ENCODE data around the gene MAS1. TPM values are rescaled to one million over a fixed set of nuclear protein-coding genes. Genes with fewer than 3 reads are reported as not detected.

The MAS1 gene
- total RNA-seq, 1 donor from 2014 or later, result not detected

DNA sequence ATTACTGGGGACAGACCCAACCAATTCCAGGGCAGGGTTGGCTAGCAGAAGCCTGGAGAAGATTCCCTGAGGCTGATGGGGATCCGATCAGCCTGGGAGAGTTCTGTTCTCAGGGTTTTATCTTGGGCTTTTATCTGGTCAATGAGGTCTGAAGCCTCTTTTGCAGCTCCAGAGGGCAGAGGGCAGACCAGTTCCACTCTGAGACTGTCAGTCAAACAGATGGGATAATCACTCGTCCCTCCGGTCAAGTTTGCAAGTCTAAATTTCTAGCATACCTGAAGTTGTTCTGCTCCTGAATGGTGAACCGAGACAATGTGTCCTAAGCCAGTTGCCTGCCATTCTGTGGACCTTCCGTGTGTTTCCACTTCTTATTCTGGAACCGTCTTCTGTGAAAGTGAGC is 3.0 kb upstream of the MAS1 start:
- Mint-ChIP-seq H3K27me3 (ENCODE audit: insufficient read depth) (peaks cover 22% of the 10 kb centered on the region), H3K4me3 (no peak overlapping the region), H3K4me1 (ENCODE audit: low read depth) (no peaks in the 10 kb centered on the region), H3K9me3 (no peaks in the 10 kb centered on the region), H3K36me3 (ENCODE audit: low read depth) (no peaks in the 10 kb centered on the region), H3K27ac (no peak overlapping the region)
- DNase-seq (ENCODE audit: low spot score), result no peak
- intact Hi-C loops (cut with micrococcal nuclease), result no loop called here

DNA sequence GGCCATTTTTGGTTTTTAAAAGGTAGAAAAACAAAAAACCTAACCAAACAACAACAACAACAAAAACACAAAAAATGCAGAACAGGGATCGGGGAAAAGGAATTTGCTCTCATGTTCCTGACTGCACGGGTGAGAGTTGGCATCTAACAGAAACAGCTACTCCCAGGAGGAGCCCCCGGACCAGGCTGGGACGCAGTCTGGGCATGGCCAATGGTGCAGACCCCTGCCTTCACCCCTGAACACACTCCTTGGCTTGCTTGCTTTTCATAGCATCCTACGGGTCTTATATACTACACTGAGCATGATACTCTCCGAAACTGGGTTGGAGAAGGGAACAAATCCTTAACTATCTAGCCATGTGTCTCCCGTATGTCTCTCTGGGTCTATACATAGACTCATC is 587 bp upstream of the MAS1 start:
- Mint-ChIP-seq H3K27me3 (ENCODE audit: insufficient read depth) (peaks cover 36% of the 10 kb centered on the region), H3K4me1 (ENCODE audit: low read depth) (no peaks in the 10 kb centered on the region), H3K27ac (no peak overlapping the region), H3K9me3 (no peaks in the 10 kb centered on the region), H3K36me3 (ENCODE audit: low read depth) (no peaks in the 10 kb centered on the region), H3K4me3 (no peak overlapping the region)
- intact Hi-C loops (cut with micrococcal nuclease), result no loop called here
- DNase-seq (ENCODE audit: low spot score), result no peak

DNA sequence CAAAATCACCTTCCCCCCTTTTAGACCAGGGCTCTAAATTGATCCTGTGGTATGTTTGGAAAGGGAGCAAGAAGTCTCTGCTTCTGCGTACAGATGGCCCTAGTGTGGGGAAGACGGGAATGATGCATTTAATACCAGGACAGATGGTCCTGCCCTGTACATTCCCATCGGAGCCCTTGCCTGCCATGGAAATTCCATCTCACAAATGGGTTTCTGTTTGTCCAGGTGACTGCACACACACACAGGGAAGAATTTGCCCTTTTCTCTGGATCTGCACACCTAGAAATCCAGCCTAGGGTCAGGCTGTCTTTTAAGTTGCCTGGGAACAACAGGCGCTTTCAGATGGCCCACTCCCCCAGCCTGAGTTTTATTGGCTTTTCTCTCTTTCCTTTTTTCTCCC is 1.3 kb downstream of the MAS1 start:
- intact Hi-C loops (cut with micrococcal nuclease), result no loop called here
- Mint-ChIP-seq H3K27ac (no peak overlapping the region), H3K36me3 (ENCODE audit: low read depth) (no peaks in the 10 kb centered on the region), H3K4me1 (ENCODE audit: low read depth) (no peaks in the 10 kb centered on the region), H3K9me3 (no peaks in the 10 kb centered on the region), H3K4me3 (no peak overlapping the region), H3K27me3 (ENCODE audit: insufficient read depth) (peaks cover 27% of the 10 kb centered on the region)
- DNase-seq (ENCODE audit: low spot score), result no peak

DNA sequence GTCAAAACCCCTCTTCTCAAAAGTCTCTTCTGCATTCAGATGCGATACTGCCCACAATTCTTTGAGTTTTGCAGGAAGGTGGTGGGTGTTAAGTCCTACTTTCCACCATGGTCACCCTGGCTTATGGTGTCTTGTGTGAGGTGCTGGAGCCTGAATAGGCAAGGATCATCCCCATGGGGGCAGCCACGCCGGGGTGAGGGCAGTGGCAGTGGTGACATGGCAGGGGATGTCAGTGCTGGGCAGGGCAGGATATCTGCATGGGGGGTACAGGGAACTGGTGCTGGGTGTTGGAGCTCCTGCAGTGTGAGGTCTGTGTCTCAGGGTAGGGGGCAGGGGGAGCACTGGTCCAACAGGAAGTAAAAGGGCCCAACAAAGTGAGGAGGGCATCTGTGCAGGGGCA is 2.3 kb downstream of the MAS1 start:
- Mint-ChIP-seq H3K4me1 (ENCODE audit: low read depth) (no peaks in the 10 kb centered on the region), H3K4me3 (no peak overlapping the region), H3K27me3 (ENCODE audit: insufficient read depth) (peaks cover 22% of the 10 kb centered on the region), H3K9me3 (no peaks in the 10 kb centered on the region), H3K36me3 (ENCODE audit: low read depth) (no peaks in the 10 kb centered on the region), H3K27ac (no peak overlapping the region)
- no peak for DNase-seq (ENCODE audit: low spot score)
- intact Hi-C loops (cut with micrococcal nuclease), result no loop called here

DNA sequence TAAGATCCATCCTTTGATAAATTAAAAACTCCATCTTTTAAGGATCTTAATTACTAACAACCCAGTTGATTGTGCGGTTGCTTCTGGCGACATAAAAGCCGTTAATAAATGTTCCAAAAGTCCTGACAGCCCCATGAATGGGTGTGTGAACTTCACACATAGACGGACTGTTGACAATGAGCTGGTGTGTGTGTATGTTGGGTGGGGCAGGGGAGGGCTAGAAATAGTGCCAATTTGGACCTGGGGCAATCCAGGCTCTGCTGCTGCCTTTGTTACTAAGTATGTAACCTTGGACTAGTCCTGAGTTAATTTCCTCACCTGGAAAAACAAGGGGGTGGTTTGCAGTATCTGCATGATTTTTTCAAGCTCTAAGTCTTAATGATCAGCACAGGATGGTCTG is 4.2 kb downstream of the MAS1 start:
- Mint-ChIP-seq H3K36me3 (ENCODE audit: low read depth) (no peaks in the 10 kb centered on the region), H3K4me1 (ENCODE audit: low read depth) (no peaks in the 10 kb centered on the region), H3K27me3 (ENCODE audit: insufficient read depth) (peaks cover 20% of the 10 kb centered on the region), H3K27ac (no peak overlapping the region), H3K4me3 (no peak overlapping the region), H3K9me3 (no peaks in the 10 kb centered on the region)
- no peak for DNase-seq (ENCODE audit: low spot score)
- intact Hi-C loops (cut with micrococcal nuclease), result no loop called here

DNA sequence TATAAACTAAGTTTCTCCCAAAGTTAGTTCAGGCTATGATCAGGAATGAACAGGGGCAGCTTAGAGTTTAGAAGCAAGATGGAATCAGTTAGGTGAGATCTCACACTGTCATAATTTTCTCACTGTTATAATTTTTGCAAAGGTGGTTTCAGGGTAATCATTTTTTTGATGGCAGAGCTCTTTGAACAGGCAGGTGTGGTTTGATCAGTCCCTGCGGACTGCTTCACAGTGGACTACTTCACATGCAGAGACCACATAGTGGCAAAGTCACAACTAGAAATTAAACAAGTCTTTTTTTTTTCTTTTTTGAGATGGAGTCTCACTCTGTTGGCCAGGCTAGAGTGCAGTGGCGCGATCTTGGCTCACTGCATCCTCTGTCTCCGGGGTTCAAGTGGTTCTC is 6.8 kb downstream of the MAS1 start:
- Mint-ChIP-seq H3K4me1 (ENCODE audit: low read depth) (no peaks in the 10 kb centered on the region), H3K36me3 (ENCODE audit: low read depth) (no peaks in the 10 kb centered on the region), H3K27me3 (ENCODE audit: insufficient read depth) (peaks cover 19% of the 10 kb centered on the region), H3K9me3 (no peaks in the 10 kb centered on the region), H3K4me3 (no peak overlapping the region), H3K27ac (no peak overlapping the region)
- no peak for DNase-seq (ENCODE audit: low spot score)
- intact Hi-C loops (cut with micrococcal nuclease), result no loop called here

DNA sequence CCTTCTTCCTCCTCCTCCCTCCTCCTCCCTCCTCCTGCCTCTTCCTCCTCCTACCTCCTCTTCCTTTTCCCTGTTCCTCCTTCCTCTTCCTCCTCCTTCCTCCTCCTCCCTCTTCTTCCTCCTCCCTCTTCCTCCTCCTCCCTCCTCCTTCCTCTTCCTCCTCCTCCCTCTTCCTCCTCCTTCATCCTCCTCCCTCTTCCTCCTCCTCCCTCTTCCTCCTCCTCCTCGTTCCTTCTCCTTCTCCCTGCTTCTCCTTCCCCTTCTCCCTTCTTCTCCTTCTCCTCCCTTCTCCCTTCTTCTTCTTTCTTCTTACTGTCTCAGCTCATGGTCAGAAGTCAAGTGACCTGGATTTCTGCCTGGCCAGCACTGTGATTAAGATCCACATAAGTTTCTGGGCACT is 7.7 kb downstream of the MAS1 start:
- no peaks in the 10 kb centered on the region for H3K4me1 Mint-ChIP-seq (ENCODE audit: low read depth)
- no peak overlapping the region for H3K4me3 Mint-ChIP-seq
- no peak for DNase-seq (ENCODE audit: low spot score)
- no peaks in the 10 kb centered on the region for H3K9me3 Mint-ChIP-seq
- intact Hi-C loops (cut with micrococcal nuclease), result no loop called here
- peaks cover 14% of the 10 kb centered on the region for H3K27me3 Mint-ChIP-seq (ENCODE audit: insufficient read depth)
- H3K27ac Mint-ChIP-seq, result no peak overlapping the region
- no peaks in the 10 kb centered on the region for H3K36me3 Mint-ChIP-seq (ENCODE audit: low read depth)

DNA sequence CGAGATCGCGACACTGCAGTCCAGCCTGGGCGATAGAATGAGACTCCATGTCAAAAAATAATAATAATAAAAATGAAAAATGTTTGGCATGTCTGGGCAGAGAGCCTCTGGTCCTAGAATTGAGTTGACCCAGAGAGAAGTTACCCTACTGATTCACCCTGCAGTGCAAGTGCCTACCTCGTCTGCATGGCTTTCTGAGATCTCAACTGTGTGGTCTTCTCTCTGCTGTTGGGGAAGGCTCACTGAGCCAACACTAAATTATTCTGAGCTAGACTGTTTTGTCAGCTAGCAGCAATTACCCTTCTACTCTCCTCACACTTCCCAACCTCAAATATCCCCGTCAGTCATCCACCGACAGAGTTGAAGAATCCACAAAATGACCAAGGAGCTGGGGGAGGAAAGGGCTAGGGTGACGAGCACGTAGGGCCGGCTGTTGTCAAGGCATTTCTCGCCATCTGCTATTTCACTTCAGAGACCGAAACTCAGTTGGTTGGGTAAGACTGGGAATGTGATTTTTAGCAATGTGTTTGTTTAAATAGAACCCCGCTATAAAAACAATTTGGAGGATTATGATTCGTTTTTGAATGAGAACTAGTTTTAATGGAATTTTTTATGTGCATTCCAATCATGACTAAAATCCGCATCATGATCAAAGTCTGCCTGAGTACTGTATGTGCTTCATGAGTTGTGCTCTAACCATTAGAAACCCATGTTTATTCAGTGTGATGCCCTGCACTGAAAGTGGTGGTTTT is 9.4 kb downstream of the MAS1 start:
- intact Hi-C loops (cut with micrococcal nuclease), result no loop called here
- H3K27me3 Mint-ChIP-seq (ENCODE audit: insufficient read depth), result peaks cover 4% of the 10 kb centered on the region
- H3K36me3 Mint-ChIP-seq (ENCODE audit: low read depth), result no peaks in the 10 kb centered on the region
- no peaks in the 10 kb centered on the region for H3K4me1 Mint-ChIP-seq (ENCODE audit: low read depth)
- H3K9me3 Mint-ChIP-seq, result no peaks in the 10 kb centered on the region
- H3K27ac Mint-ChIP-seq, result no peak overlapping the region
- H3K4me3 Mint-ChIP-seq, result no peak overlapping the region
- DNase-seq (ENCODE audit: low spot score), result no peak

DNA sequence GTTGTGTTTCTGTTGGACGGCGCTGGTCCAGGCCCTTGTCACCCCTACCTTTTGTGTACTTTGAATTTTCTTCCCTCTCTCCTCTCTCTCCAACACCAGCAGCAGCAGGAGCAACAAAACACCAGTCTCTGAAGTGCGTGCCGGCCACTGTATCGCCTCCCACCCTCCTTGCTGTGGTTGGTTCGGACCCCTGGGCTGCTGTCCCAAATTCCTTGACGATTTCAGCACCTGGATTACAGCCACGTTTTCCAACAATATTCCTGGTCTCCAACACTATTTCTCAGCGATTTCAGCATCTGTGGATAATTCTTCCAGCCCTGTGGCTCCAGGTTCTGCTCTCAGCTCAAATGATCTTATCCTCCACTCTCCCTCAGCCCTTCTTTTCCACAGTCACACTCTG is 11.8 kb downstream of the MAS1 start:
- Mint-ChIP-seq H3K27me3 (ENCODE audit: insufficient read depth) (peaks cover 7% of the 10 kb centered on the region), H3K4me1 (ENCODE audit: low read depth) (no peaks in the 10 kb centered on the region), H3K27ac (no peak overlapping the region), H3K9me3 (no peaks in the 10 kb centered on the region), H3K36me3 (ENCODE audit: low read depth) (no peaks in the 10 kb centered on the region), H3K4me3 (no peak overlapping the region)
- intact Hi-C loops (cut with micrococcal nuclease), result no loop called here
- DNase-seq (ENCODE audit: low spot score), result no peak

DNA sequence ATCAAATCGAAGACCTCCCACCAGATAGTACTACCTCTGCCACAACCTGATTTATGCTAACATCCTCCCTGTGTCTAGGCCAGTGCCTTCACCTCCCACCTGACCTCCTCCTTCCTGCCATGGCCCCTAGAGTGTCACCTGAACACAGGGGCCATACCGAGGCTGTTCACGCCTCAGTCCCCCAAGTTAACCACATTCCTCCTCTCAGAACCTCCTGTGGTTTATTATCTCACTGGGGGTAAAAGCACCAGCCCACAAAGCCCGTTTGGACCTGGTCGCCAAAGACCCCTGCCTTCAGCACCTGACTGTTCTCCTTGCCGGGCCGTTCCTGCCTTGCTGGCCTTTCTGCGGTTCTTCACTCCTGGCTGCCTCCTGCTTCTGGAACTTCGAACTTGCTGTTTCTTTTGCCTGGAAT is 13.7 kb downstream of the MAS1 start:
- Mint-ChIP-seq H3K36me3 (ENCODE audit: low read depth) (no peaks in the 10 kb centered on the region), H3K4me3 (no peak overlapping the region), H3K27me3 (ENCODE audit: insufficient read depth) (peaks cover 10% of the 10 kb centered on the region), H3K4me1 (ENCODE audit: low read depth) (no peaks in the 10 kb centered on the region), H3K9me3 (no peaks in the 10 kb centered on the region), H3K27ac (no peak overlapping the region)
- intact Hi-C loops (cut with micrococcal nuclease), result no loop called here
- DNase-seq (ENCODE audit: low spot score), result no peak

DNA sequence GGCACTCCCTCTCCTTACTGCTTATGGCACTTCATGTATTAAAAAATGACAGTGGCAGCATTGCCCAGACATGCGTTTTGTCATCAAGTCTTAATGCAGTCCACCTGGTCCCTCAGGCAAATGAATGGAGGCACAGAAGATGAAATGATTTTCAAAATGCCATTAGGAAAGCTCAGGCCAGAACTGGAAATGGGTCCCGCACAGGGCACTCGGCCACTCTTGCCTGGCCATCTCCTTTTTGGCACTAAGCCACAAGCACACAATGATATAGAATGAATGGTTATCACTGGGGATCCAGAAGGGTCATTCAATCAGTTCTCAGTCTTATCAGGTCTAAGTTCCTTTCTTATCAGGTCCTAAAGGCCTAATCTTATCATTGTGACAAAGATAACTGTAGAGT is 15.6 kb downstream of the MAS1 start:
- intact Hi-C loops (cut with micrococcal nuclease), result no loop called here
- DNase-seq (ENCODE audit: low spot score), result no peak

DNA sequence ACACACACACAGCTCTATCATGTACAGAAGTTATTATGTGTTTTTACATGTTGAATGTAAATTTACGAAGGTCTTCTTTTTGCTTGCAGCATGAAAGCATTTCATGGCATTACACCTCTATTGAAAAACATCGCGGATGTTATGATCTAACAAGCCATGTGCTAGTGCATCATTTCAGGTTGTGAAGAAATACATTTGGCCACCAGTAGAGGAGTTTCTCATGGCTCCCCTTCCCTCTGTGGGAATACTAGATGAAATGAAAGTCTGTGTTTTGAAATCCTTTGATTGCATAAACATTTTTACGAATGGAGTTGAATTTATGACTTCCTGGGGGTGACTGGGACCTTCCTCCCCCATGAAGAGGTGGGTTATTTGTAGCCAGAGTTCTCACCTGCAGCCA is 17.7 kb downstream of the MAS1 start:
- no peaks in the 10 kb centered on the region for H3K9me3 Mint-ChIP-seq
- intact Hi-C loops (cut with micrococcal nuclease), result no loop called here
- H3K4me1 Mint-ChIP-seq (ENCODE audit: low read depth), result peaks cover 3% of the 10 kb centered on the region
- H3K27ac Mint-ChIP-seq, result no peak overlapping the region
- H3K36me3 Mint-ChIP-seq (ENCODE audit: low read depth), result no peaks in the 10 kb centered on the region
- DNase-seq (ENCODE audit: low spot score), result no peak
- H3K4me3 Mint-ChIP-seq, result no peak overlapping the region
- H3K27me3 Mint-ChIP-seq (ENCODE audit: insufficient read depth), result peaks cover 21% of the 10 kb centered on the region

More for the DNA sequence above, 15.6 kb downstream of the MAS1 start:
- Mint-ChIP-seq H3K9me3 (no peaks in the 10 kb centered on the region), H3K4me1 (ENCODE audit: low read depth) (no peaks in the 10 kb centered on the region), H3K27me3 (ENCODE audit: insufficient read depth) (peaks cover 15% of the 10 kb centered on the region), H3K36me3 (ENCODE audit: low read depth) (no peaks in the 10 kb centered on the region), H3K27ac (no peak overlapping the region), H3K4me3 (no peak overlapping the region)

DNA sequence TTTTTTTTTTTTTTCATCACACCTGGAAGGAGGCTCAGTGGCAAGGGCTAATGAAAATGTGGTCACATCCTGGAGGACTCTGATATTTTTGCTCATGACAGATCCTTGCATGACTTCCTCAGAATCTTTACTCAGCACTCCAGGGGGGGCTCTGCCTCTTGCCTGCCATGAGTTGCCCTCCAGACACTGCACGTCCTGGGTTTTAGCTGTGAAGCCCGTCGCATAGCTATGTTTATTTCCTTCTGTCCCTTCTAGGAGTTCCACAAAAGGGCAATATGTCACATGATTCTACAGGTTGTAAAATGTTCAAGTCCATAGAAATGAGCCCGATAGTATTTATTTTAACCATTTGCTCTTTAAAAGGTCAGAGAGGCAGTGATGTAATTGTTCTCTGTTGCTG is 18.2 kb downstream of the MAS1 start:
- Mint-ChIP-seq H3K9me3 (no peaks in the 10 kb centered on the region), H3K4me1 (ENCODE audit: low read depth) (peaks cover 7% of the 10 kb centered on the region), H3K36me3 (ENCODE audit: low read depth) (no peaks in the 10 kb centered on the region), H3K27ac (no peak overlapping the region), H3K27me3 (ENCODE audit: insufficient read depth) (peaks cover 21% of the 10 kb centered on the region), H3K4me3 (no peak overlapping the region)
- DNase-seq (ENCODE audit: low spot score), result no peak
- intact Hi-C loops (cut with micrococcal nuclease), result no loop called here

DNA sequence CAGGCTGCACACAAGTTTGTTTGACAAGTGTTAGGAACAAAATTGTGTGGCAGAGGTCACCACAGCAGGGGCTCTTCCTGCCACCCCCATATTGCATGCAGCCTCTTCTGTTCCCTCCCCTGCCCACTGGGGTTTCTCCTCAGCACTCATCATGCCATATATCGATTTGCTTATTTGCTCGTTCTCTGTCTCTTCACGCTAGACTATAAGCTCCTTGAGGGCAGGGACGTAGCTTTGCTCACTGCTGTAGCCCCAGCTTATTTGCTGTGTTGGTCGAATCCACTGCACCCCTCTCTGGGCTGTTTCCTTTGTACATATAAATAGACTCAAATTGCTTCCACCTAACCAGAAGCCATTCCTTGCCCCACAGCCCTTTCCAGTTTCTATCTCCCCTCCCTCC is 19.6 kb downstream of the MAS1 start:
- Mint-ChIP-seq H3K27ac (no peak overlapping the region), H3K4me3 (no peak overlapping the region), H3K36me3 (ENCODE audit: low read depth) (no peaks in the 10 kb centered on the region), H3K27me3 (ENCODE audit: insufficient read depth) (peaks cover 21% of the 10 kb centered on the region), H3K4me1 (ENCODE audit: low read depth) (peaks cover 12% of the 10 kb centered on the region), H3K9me3 (no peaks in the 10 kb centered on the region)
- DNase-seq (ENCODE audit: low spot score), result no peak
- intact Hi-C loops (cut with micrococcal nuclease), result no loop called here

Measured in activated T-helper 1 cell treated with anti-CD3 and anti-CD28 coated beads, Interleukin-12 subunit alpha, Interleukin-12 subunit beta, Interleukin-2, Interleukin-4 antibody, amounts not matched to agents 30 ng/mL and 10 ng/mL and 1 ng/mL, durations not matched to agents 14 hours and 24 hours and 36 hours (primary cell).